HG03039 (cell line): Measurements from ENCODE around the gene PER1.
A peak's percentile ranks its signal among the peaks of the same experiment; 100 is the strongest.

Source experiments
- ATAC-seq: cut with Tn5 transposase; IDR thresholded peaks from one replicate; pipeline ENCODE4 v1.9.1; 2021; ENCODE audit warnings: mild to moderate bottlenecking, moderate library complexity; ENCODE audit not compliant: unreplicated experiment

The PER1 gene

GRCh38 chr17:8153525-8153956, 1.3 kb upstream of the PER1 start:
- no peak for ATAC-seq

- no peak for ATAC-seq
Measured at GRCh38 chr17:8153031-8153451, 837 bp upstream of the PER1 start.

- ATAC-seq = no peak
Measured at GRCh38 chr17:8151641-8152111, 528 bp downstream of the PER1 start.

- ATAC-seq = peak; percentile 36
Measured at GRCh38 chr17:8151120-8151640, 1.0 kb downstream of the PER1 start.

GRCh38 chr17:8150194-8151119, 1.7 kb downstream of the PER1 start:
- ATAC-seq = no peak

GRCh38 chr17:8149419-8150193, 2.6 kb downstream of the PER1 start:
- ATAC-seq = no peak

GRCh38 chr17:8148560-8148959, 3.6 kb downstream of the PER1 start:
- no peak for ATAC-seq

GRCh38 chr17:8147805-8148404, 4.3 kb downstream of the PER1 start:
- ATAC-seq = no peak

- no peak for ATAC-seq
Measured at GRCh38 chr17:8147141-8147804, 4.9 kb downstream of the PER1 start.

GRCh38 chr17:8146381-8147140, 5.6 kb downstream of the PER1 start:
- no peak for ATAC-seq

- ATAC-seq = no peak
Measured at GRCh38 chr17:8145811-8146210, 6.4 kb downstream of the PER1 start.

- no peak for ATAC-seq
Measured at GRCh38 chr17:8144401-8145231, 7.6 kb downstream of the PER1 start.

GRCh38 chr17:8143581-8144400, 8.4 kb downstream of the PER1 start:
- no peak for ATAC-seq

GRCh38 chr17:8142887-8143580, 9.2 kb downstream of the PER1 start:
- ATAC-seq = no peak

- no peak for ATAC-seq
Measured at GRCh38 chr17:8142158-8142886, 9.9 kb downstream of the PER1 start.

GRCh38 chr17:8141741-8142140, 10.5 kb downstream of the PER1 start:
- no peak for ATAC-seq

GRCh38 chr17:8141045-8141444, 11.2 kb downstream of the PER1 start:
- no peak for ATAC-seq
